ENCODE measurements around the gene ATN1. TPM values are rescaled to one million over a fixed set of nuclear protein-coding genes. Genes with fewer than 3 reads are reported as not detected.

Gene ATN1
- total and polyA plus RNA-seq, 2 of the 8 experiments (the other 6 are each of a cell fraction or from before 2014, with no cell fraction given), result 20.6 to 73.4 TPM

- no peak for TF ChIP-seq CHD7 (IDR thresholded peaks at IDR 0.05; ENCODE audit: insufficient replicate concordance, low read length)
- TF ChIP-seq MAX (IDR thresholded peaks at IDR 0.05), result no peak
- TF ChIP-seq E2F6 (IDR thresholded peaks at IDR 0.05), result no peak
- no peak for TF ChIP-seq KDM4A (IDR thresholded peaks at IDR 0.05; ENCODE audit: low read depth, low read length, severe bottlenecking)
- no peak for TF ChIP-seq ASH2L (IDR thresholded peaks at IDR 0.05; ENCODE audit: low read length)
- no peak for TF ChIP-seq HDAC2 (IDR thresholded peaks at IDR 0.05; ENCODE audit: borderline replicate concordance in 1 of 2, low read depth in 2 of 2, low read length in 2 of 2)
- TF ChIP-seq HDAC6 (IDR thresholded peaks at IDR 0.05; ENCODE audit: low read depth, low read length), result no peak
- no peak for TF ChIP-seq TAF7 (optimal IDR thresholded peaks at IDR 0.05; ENCODE audit: borderline replicate concordance, low read depth, low read length)
- no peak for TF ChIP-seq RAD21 (IDR thresholded peaks at IDR 0.05 in 1 of 2, conservative IDR thresholded peaks at IDR 0.05 in 1 of 2; ENCODE audit: low read depth in 2 of 2, low read length in 2 of 2)
Measured at GRCh38 chr12:6905414-6906040, 22.2 kb upstream of the ATN1 start (continued).

All from H1 (cell line).